Uterus (tissue), 4 donors: ENCODE results near the gene CYP27A1. TPM values are rescaled to one million over a fixed set of nuclear protein-coding genes. Genes with fewer than 3 reads are reported as not detected.

Experiments
- DNase-seq, 2 donors: peaks; one replicate each; pipeline ENCODE4 v3.0.0-alpha.2; 2019 to 2020
- H3K27ac ChIP-seq, 2 donors: fragments of 200-600 bp; sonication (generic); 1 replicate in 1 of 2; 2 replicates in 1 of 2; pipeline ENCODE4 v1.5.1; 2016 to 2018
- H3K27me3 ChIP-seq, 2 donors: fragments of 200-600 bp; sonication (generic); one replicate each; pipeline ENCODE4 v1.5.1; 2018 to 2019; ENCODE audit warnings: control low read depth in 1 of 2
- H3K36me3 ChIP-seq, 2 donors: fragments of 200-600 bp; sonication (generic); one replicate each; pipeline ENCODE4 v1.5.1; 2019; ENCODE audit warnings: control low read depth in 1 of 2
- H3K4me1 ChIP-seq, 2 donors: fragments of 200-600 bp; sonication (generic); one replicate each; pipeline ENCODE4 v1.5.1; 2018 to 2019; ENCODE audit warnings: control low read depth in 1 of 2
- H3K4me3 ChIP-seq, 2 donors: fragments of 200-600 bp; sonication (generic); 1 replicate in 1 of 2; 2 replicates in 1 of 2; pipeline ENCODE4 v1.5.1; 2018 to 2019; ENCODE audit warnings: mild to moderate bottlenecking in 1 of 2
- H3K9me3 ChIP-seq, 2 donors: fragments of 200-600 bp; sonication (generic); one replicate each; pipeline ENCODE4 v1.5.1; 2019; ENCODE audit warnings: control low read depth in 1 of 2
- CTCF ChIP-seq, 4 experiments: fragments of 200-600 bp in 2 of 4; fragments of 450-650 bp in 2 of 4; sonication (generic) in 2 of 4; IDR thresholded peaks; one replicate each; pipeline ENCODE4 v1.5.1; 2016 to 2019; ENCODE audit warnings: antibody characterized with exemption in 4 of 4, mild to moderate bottlenecking in 2 of 4, moderate library complexity in 1 of 4
- POLR2A ChIP-seq, 2 donors: fragments of 450-650 bp; IDR thresholded peaks; one replicate each; pipeline ENCODE4 v1.6.1; 2016; ENCODE audit warnings: antibody characterized with exemption in 2 of 2, mild to moderate bottlenecking in 1 of 2, moderate library complexity in 1 of 2
- intact Hi-C: fragments of 100-400 bp; cut with DNase I; formaldehyde crosslinking; loops from one replicate; pipeline ENCODE4 v1.15.1; 2023; ENCODE audit warnings: low total_unique reads
- total RNA-seq, 4 donors: library from RNA; depleted of rRNA in 3 of 4; stranded (reverse); fragments of >200 nt in 3 of 4; gene quantifications; one replicate each; pipeline versions ENCODE4 v1.1.0 to v1.2.4, GENCODE V29; 2014 to 2023
- donor health status: DM: yes; HTN: yes; CAD: no.

Gene CYP27A1
- total RNA-seq, 4 donors from 2014 or later = 4.1 to 15.7 (median 8.7) TPM

GRCh38 chr2:218746470-218746795 is 35.5 kb upstream of the CYP27A1 start:
- no peaks in the 10 kb centered on the region for H3K36me3 ChIP-seq
- TF ChIP-seq POLR2A (IDR thresholded peaks at IDR 0.05) (no peak), CTCF (IDR thresholded peaks at IDR 0.05) (no peak)
- H3K4me3 ChIP-seq = no peak overlapping the region
- H3K4me1 ChIP-seq = no peaks in the 10 kb centered on the region
- intact Hi-C loops = no loop called here
- DNase-seq = no peak
- no peaks in the 10 kb centered on the region for H3K27me3 ChIP-seq
- H3K9me3 ChIP-seq = no peaks in the 10 kb centered on the region
- no peak overlapping the region for H3K27ac ChIP-seq

DNA sequence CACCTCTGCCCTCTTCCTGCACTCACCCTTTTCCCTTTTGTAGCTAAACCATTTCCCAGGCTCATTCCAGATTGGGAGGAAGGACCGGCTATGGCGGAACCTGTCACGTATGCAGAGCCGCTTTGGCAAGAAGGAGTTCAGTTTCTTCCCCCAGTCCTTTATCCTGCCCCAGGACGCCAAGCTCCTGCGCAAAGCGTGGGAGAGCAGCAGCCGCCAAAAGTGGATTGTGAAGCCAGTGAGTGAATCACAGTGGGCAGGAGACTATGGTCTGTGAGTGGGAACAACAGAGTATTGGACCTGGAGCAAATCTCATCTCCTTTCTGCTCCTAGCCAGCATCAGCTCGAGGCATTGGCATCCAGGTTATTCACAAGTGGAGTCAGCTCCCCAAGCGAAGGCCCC is 35.0 kb upstream of the CYP27A1 start:
- Histone ChIP-seq H3K4me3 (no peak overlapping the region), H3K27me3 (no peaks in the 10 kb centered on the region), H3K9me3 (no peaks in the 10 kb centered on the region), H3K27ac (no peak overlapping the region), H3K4me1 (no peaks in the 10 kb centered on the region), H3K36me3 (no peaks in the 10 kb centered on the region)
- no peak for TF ChIP-seq POLR2A (IDR thresholded peaks at IDR 0.05)
- no peak for TF ChIP-seq CTCF (IDR thresholded peaks at IDR 0.05)
- DNase-seq = no peak
- intact Hi-C loops = no loop called here

DNA sequence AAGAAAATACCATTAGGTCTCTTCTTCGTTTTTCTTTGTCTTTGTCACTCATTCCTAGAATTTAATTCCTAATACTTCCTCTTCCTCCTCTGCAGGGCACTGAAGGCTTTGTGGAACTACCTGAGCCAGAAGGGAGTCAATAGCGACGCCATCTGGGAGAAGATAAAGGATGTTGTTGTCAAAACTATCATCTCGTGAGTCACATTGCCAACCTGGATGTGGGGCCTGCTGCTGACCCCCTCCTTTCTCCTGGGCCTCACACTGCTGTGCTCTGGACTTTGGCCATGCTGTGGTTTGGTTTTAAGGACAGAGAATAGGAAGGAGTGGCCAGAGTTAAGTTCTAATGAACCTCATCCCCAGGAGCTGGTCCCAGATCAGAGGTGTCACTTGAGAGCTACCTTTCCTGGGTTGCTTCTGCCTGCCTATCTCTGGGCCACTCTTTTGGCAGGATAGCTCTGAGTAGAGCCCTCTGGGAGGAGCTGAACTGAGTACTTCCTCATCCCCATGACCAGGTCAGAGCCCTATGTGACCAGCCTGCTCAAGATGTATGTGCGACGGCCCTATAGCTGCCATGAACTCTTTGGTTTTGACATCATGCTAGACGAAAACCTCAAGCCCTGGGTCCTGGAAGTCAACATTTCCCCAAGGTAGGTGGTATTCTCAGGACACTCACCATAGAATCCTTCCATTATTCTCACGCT is 33.1 kb upstream of the CYP27A1 start:
- Histone ChIP-seq H3K27ac (no peak overlapping the region), H3K36me3 (no peaks in the 10 kb centered on the region), H3K27me3 (no peaks in the 10 kb centered on the region)

GRCh38 chr2:218754201-218754600 is 27.7 kb upstream of the CYP27A1 start:
- Histone ChIP-seq H3K27me3 (no peaks in the 10 kb centered on the region), H3K4me1 (no peaks in the 10 kb centered on the region), H3K27ac (no peak overlapping the region), H3K36me3 (no peaks in the 10 kb centered on the region), H3K4me3 (no peak overlapping the region), H3K9me3 (no peaks in the 10 kb centered on the region)
- intact Hi-C loops = no loop called here
- TF ChIP-seq POLR2A (IDR thresholded peaks at IDR 0.05) (no peak), CTCF (IDR thresholded peaks at IDR 0.05) (no peak)
- no peak for DNase-seq

More for the DNA sequence above, 33.1 kb upstream of the CYP27A1 start:
- no peak for DNase-seq
- no peak for TF ChIP-seq POLR2A (IDR thresholded peaks at IDR 0.05)
- TF ChIP-seq CTCF (IDR thresholded peaks at IDR 0.05) = no peak
- intact Hi-C loops = no loop called here
- H3K4me1 ChIP-seq = no peaks in the 10 kb centered on the region
- no peaks in the 10 kb centered on the region for H3K9me3 ChIP-seq
- no peak overlapping the region for H3K4me3 ChIP-seq

- H3K36me3 ChIP-seq = no peaks in the 10 kb centered on the region
- TF ChIP-seq POLR2A (IDR thresholded peaks at IDR 0.05) = no peak
- no peak for TF ChIP-seq CTCF (IDR thresholded peaks at IDR 0.05)
- intact Hi-C loops = no loop called here
These were observed 27.2 kb upstream of the CYP27A1 start for GRCh38 chr2:218754781-218755180.

More at GRCh38 chr2:218754781-218755180, 27.2 kb upstream of the CYP27A1 start:
- Histone ChIP-seq H3K9me3 (no peaks in the 10 kb centered on the region), H3K27me3 (no peaks in the 10 kb centered on the region), H3K27ac (no peak overlapping the region), H3K4me3 (no peak overlapping the region), H3K4me1 (no peaks in the 10 kb centered on the region)
- no peak for DNase-seq
